ENCODE measurements around the gene TSPAN16. TPM values are rescaled to one million over a fixed set of nuclear protein-coding genes. Genes with fewer than 3 reads are reported as not detected.

Gene TSPAN16
- total RNA-seq, 1 experiment from 2014 or later: not detected

DNA sequence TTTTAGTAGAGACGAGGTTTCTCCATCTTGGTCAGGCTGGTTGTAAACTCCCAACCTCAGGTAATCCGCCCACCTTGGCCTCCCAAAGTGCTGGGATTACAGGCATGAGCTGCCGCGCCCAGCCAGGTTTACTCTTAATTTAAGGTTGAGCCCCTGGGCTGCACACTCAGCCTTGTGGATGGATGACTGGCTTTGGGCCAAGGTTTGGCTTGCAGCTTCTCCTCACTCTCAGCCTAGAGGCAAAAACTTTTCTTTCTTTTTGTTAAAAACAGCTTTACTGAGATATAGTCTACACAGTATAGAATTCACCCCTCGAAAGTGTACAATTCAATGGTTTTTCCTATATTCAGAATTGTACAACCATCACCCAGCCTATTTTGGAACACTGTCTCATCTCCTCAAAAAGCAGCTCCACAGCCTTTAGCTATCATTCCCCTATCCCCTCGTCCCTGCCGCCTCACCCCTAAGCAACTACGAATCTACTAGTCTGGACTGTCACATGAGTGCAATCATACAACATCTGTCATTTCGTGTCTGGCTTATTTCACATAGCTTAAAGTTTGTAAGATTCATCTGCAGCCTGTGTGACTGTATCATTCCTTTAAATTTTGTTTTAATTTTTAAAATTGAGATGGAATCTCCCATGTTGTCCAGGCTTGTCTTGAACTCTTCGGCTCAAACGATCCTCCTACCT, 14.5 kb upstream of the TSPAN16 start:
- Histone ChIP-seq H3K4me1 (0 out of 2 replicates have a peak, but pooled peaks cover 7% of the 10 kb centered on the region), H3K9me3 (no peaks in the 10 kb centered on the region), H3K27me3 (replicated peaks; ENCODE audit: control insufficient read depth, insufficient read depth, low read length) (no peaks in the 10 kb centered on the region), H3K36me3 (ENCODE audit: control insufficient read depth, insufficient read depth, low read length) (no peaks in the 10 kb centered on the region), H3K4me3 (ENCODE audit: low read depth, low read length) (no peak overlapping the region)
- H3K36me3 Mint-ChIP-seq (ENCODE audit: insufficient read depth, unreplicated experiment): no peaks in the 10 kb centered on the region
- no peaks in the 10 kb centered on the region for H3K9me3 Mint-ChIP-seq (ENCODE audit: unreplicated experiment)
- H3K27ac Mint-ChIP-seq (ENCODE audit: unreplicated experiment): no peak overlapping the region
- intact Hi-C loops (cut with micrococcal nuclease; ENCODE audit: unreplicated experiment): no loop called here
- peaks cover 13% of the 10 kb centered on the region for H3K4me1 Mint-ChIP-seq (ENCODE audit: low read depth, unreplicated experiment)
- no peak for DNase-seq
- no peak overlapping the region for H3K4me3 Mint-ChIP-seq (ENCODE audit: unreplicated experiment)
- POLR2A ChIA-PET: no interaction called here
- CTCF ChIA-PET: no interaction called here
- BruUV-seq (replicated peaks): no TSS peak
- TF ChIP-seq, protein P1, sequence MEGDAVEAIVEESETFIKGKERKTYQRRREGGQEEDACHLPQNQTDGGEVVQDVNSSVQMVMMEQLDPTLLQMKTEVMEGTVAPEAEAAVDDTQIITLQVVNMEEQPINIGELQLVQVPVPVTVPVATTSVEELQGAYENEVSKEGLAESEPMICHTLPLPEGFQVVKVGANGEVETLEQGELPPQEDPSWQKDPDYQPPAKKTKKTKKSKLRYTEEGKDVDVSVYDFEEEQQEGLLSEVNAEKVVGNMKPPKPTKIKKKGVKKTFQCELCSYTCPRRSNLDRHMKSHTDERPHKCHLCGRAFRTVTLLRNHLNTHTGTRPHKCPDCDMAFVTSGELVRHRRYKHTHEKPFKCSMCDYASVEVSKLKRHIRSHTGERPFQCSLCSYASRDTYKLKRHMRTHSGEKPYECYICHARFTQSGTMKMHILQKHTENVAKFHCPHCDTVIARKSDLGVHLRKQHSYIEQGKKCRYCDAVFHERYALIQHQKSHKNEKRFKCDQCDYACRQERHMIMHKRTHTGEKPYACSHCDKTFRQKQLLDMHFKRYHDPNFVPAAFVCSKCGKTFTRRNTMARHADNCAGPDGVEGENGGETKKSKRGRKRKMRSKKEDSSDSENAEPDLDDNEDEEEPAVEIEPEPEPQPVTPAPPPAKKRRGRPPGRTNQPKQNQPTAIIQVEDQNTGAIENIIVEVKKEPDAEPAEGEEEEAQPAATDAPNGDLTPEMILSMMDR (IDR thresholded peaks at IDR 0.05; ENCODE audit: insufficient read depth in 1 of 2, low read depth in 1 of 2, low read length in 1 of 2, severe bottlenecking in 1 of 2, unreplicated experiment in 1 of 2): no peak
- H3K27me3 Mint-ChIP-seq (ENCODE audit: insufficient read depth, unreplicated experiment): no peaks in the 10 kb centered on the region

DNA sequence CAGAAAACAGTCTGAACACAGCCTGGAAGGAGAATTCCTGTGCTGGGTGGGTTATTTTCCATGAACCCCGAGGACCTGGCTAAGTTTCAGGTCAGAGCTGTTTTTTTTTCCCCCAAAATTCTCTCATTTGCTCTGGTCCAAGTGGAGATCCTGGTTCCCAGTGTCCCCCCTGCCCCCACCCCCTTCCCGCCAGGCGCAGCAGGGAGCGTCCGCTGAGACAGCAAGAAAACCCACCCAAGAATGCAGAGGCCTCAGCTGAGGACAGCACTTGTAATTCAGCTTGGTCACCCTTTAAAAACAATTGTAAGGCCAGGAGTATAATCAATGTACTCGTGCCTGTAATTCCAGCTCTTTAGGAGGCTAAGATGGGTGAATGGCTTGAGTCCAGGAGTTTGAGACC, 11.4 kb upstream of the TSPAN16 start:
- Mint-ChIP-seq H3K27ac (ENCODE audit: unreplicated experiment) (no peak overlapping the region), H3K4me3 (ENCODE audit: unreplicated experiment) (no peak overlapping the region), H3K36me3 (ENCODE audit: insufficient read depth, unreplicated experiment) (no peaks in the 10 kb centered on the region), H3K9me3 (ENCODE audit: unreplicated experiment) (no peaks in the 10 kb centered on the region), H3K27me3 (ENCODE audit: insufficient read depth, unreplicated experiment) (no peaks in the 10 kb centered on the region), H3K4me1 (ENCODE audit: low read depth, unreplicated experiment) (peaks cover 4% of the 10 kb centered on the region)
- Histone ChIP-seq H3K27me3 (replicated peaks; ENCODE audit: control insufficient read depth, insufficient read depth, low read length) (no peaks in the 10 kb centered on the region), H3K36me3 (ENCODE audit: control insufficient read depth, insufficient read depth, low read length) (no peaks in the 10 kb centered on the region), H3K9me3 (no peaks in the 10 kb centered on the region), H3K4me3 (ENCODE audit: low read depth, low read length) (no peak overlapping the region), H3K4me1 (no peaks in the 10 kb centered on the region)
- no peak for DNase-seq
- TF ChIP-seq, protein P1 (IDR thresholded peaks at IDR 0.05; ENCODE audit: insufficient read depth in 1 of 2, low read depth in 1 of 2, low read length in 1 of 2, severe bottlenecking in 1 of 2, unreplicated experiment in 1 of 2): no peak
- intact Hi-C loops (cut with micrococcal nuclease; ENCODE audit: unreplicated experiment): no loop called here
- POLR2A ChIA-PET: interaction anchor here (0.5 kb wide), 1 partner anchor 41 kb away, joined by 9 read pairs; no protein-coding TSS in a partner anchor
- BruUV-seq (replicated peaks): no TSS peak
- CTCF ChIA-PET: no interaction called here

DNA sequence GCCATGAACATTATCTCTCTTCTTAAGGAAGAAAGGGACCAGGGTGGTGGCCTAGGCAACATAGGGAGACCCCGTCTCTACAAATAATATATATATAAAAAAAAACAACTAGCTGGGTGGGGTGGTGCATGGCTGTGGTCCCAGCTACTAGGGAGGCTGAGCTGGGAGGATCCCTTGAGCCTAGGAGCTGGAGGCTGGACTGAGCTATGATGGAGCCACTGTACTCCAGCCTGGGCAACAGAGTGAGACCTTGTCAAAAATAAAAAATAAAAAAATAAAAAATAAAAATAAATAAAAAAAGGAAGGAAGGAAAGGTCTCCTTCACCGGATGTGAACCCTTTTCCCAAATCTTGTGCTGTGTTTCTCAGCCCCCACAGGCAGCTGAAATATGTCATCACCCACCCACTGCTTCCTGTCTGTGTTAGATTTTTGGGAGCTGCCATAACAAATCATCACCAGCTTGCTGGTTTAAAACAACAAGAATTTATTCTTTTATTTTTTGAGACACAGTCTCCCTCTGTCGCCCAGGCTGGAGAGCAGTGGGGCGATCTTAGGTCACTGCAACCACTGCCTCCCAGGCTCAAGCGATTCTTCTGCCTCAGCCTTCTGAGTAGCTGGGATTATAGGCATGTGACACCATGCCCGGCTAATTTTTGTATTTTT, 9.5 kb upstream of the TSPAN16 start:
- TF ChIP-seq, protein P1 (IDR thresholded peaks at IDR 0.05; ENCODE audit: insufficient read depth in 1 of 2, low read depth in 1 of 2, low read length in 1 of 2, severe bottlenecking in 1 of 2, unreplicated experiment in 1 of 2): no peak
- BruUV-seq (replicated peaks): no TSS peak
- no peaks in the 10 kb centered on the region for H3K27me3 Mint-ChIP-seq (ENCODE audit: insufficient read depth, unreplicated experiment)
- H3K36me3 Mint-ChIP-seq (ENCODE audit: insufficient read depth, unreplicated experiment): no peaks in the 10 kb centered on the region
- Histone ChIP-seq H3K27me3 (replicated peaks; ENCODE audit: control insufficient read depth, insufficient read depth, low read length) (no peaks in the 10 kb centered on the region), H3K4me3 (ENCODE audit: low read depth, low read length) (no peak overlapping the region), H3K9me3 (no peaks in the 10 kb centered on the region), H3K36me3 (ENCODE audit: control insufficient read depth, insufficient read depth, low read length) (no peaks in the 10 kb centered on the region), H3K4me1 (no peaks in the 10 kb centered on the region)
- CTCF ChIA-PET: interaction anchor here (1.0 kb wide), 1 partner anchor 32 kb away, joined by 3 read pairs; no protein-coding TSS in a partner anchor
- no peak overlapping the region for H3K4me3 Mint-ChIP-seq (ENCODE audit: unreplicated experiment)
- intact Hi-C loops (cut with micrococcal nuclease; ENCODE audit: unreplicated experiment): no loop called here
- POLR2A ChIA-PET: interaction anchor here (0.5 kb wide), 1 partner anchor 45 kb away, joined by 3 read pairs; no protein-coding TSS in a partner anchor
- DNase-seq: no peak
- no peaks in the 10 kb centered on the region for H3K4me1 Mint-ChIP-seq (ENCODE audit: low read depth, unreplicated experiment)
- no peaks in the 10 kb centered on the region for H3K9me3 Mint-ChIP-seq (ENCODE audit: unreplicated experiment)
- H3K27ac Mint-ChIP-seq (ENCODE audit: unreplicated experiment): no peak overlapping the region

Data from Caco-2 (cell line).